GM13976 (cell line): Measurements from ENCODE around the gene SLC5A9.

ENCODE experiments used
- DNase-seq: peaks from one replicate; pipeline ENCODE4 v3.0.0; 2012; ENCODE audit warnings: low spot score
- CTCF ChIP-seq: IDR thresholded peaks from 2 replicates; pipeline ENCODE4 v1.5.1; 2012; ENCODE audit warnings: borderline replicate concordance, mild to moderate bottlenecking; ENCODE audit not compliant: insufficient read depth; ENCODE audit errors: extremely low read depth, missing control alignments, control extremely low read depth
- in situ Hi-C: fragments of 300-500 bp; cut with MboI; formaldehyde crosslinking; loops from one replicate; pipeline ENCODE4 v1.12.0; 2022; ENCODE audit warnings: low sequenced_read_pairs, mixed read lengths, inconsistent platforms; ENCODE audit not compliant: unreplicated experiment

The SLC5A9 gene

GRCh38 chr1:48217856-48218255 lies 4.7 kb upstream of the SLC5A9 start:
- no peak for TF ChIP-seq CTCF
- no peak for DNase-seq
- in situ Hi-C loops = no loop called here

GRCh38 chr1:48219803-48220202 lies 2.7 kb upstream of the SLC5A9 start:
- TF ChIP-seq CTCF = no peak
- in situ Hi-C loops = no loop called here
- no peak for DNase-seq

GRCh38 chr1:48221122-48221521 lies 1.4 kb upstream of the SLC5A9 start:
- TF ChIP-seq CTCF = no peak
- in situ Hi-C loops = no loop called here
- DNase-seq = no peak

- in situ Hi-C loops = no loop called here
- TF ChIP-seq CTCF = no peak
- no peak for DNase-seq
Measured at GRCh38 chr1:48221657-48222056, 859 bp upstream of the SLC5A9 start.

GRCh38 chr1:48223366-48224240 lies 1.1 kb downstream of the SLC5A9 start:
- DNase-seq = no peak
- no peak for TF ChIP-seq CTCF
- in situ Hi-C loops = no loop called here

- no peak for TF ChIP-seq CTCF
- no peak for DNase-seq
- in situ Hi-C loops = no loop called here
Measured at GRCh38 chr1:48224791-48225190, 2.3 kb downstream of the SLC5A9 start.
